GM12872 (cell line): ENCODE measurements around the gene CXCL5.

Experiments used
- CTCF ChIP-seq: IDR thresholded peaks from 3 replicates; pipeline ENCODE4 v1.5.1; 2011; ENCODE audit warnings: low read depth, mild to moderate bottlenecking, low read length, moderate library complexity; ENCODE audit not compliant: insufficient read depth

The CXCL5 gene

GRCh38 chr4:73970945-73971344 is 27.5 kb downstream of the CXCL5 start:
- no peak for TF ChIP-seq CTCF

GRCh38 chr4:73970011-73970410 is 28.5 kb downstream of the CXCL5 start:
- no peak for TF ChIP-seq CTCF

- TF ChIP-seq CTCF, result no peak
These were observed 30.6 kb downstream of the CXCL5 start for GRCh38 chr4:73967866-73968265.

- TF ChIP-seq CTCF, result no peak
These were observed 33.4 kb downstream of the CXCL5 start for GRCh38 chr4:73964862-73965611.

GRCh38 chr4:73962724-73963123 is 35.8 kb downstream of the CXCL5 start:
- TF ChIP-seq CTCF, result no peak

GRCh38 chr4:73952352-73952751 is 46.1 kb downstream of the CXCL5 start:
- no peak for TF ChIP-seq CTCF

GRCh38 chr4:73948990-73949706 is 49.3 kb downstream of the CXCL5 start:
- TF ChIP-seq CTCF, result no peak
